Kidney (tissue), 14 donors: Measurements from ENCODE around the gene ZMYND19. TPM values are rescaled to one million over a fixed set of nuclear protein-coding genes. Genes with fewer than 3 reads are reported as not detected.
A peak's percentile ranks its signal among the peaks of the same experiment; 100 is the strongest.

ENCODE experiments used
- DNase-seq, 5 donors: peaks; one replicate each; pipeline ENCODE4 v3.0.0-alpha.2; 2013 to 2020
- FAIRE-seq: peaks from 2 replicates; lab custom pipeline; 2012; peaks lifted over from hg19 to GRCh38; lab: Jason Lieb, UNC
- H3K27ac ChIP-seq, 2 donors: one replicate each; pipeline ENCODE4 v1.7.0; 2013; ENCODE audit warnings: low read depth in 2 of 2, low read length in 2 of 2, inconsistent platforms in 1 of 2
- H3K27me3 ChIP-seq: one replicate; pipeline ENCODE4 v1.7.1; 2013; ENCODE audit warnings: low read length, inconsistent platforms; ENCODE audit not compliant: control insufficient read depth, insufficient read depth
- H3K36me3 ChIP-seq, 3 donors: one replicate each; pipeline versions ENCODE4 v1.7.0 to v1.7.1; 2013; ENCODE audit warnings: low read length in 3 of 3, control low read depth in 1 of 3, inconsistent platforms in 1 of 3; ENCODE audit not compliant: insufficient read depth in 3 of 3, control insufficient read depth in 2 of 3
- H3K4me1 ChIP-seq, 3 donors: one replicate each; pipeline versions ENCODE4 v1.7.0 to v1.7.1; 2013; ENCODE audit warnings: low read length in 3 of 3, inconsistent platforms in 1 of 3, low read depth in 1 of 3; ENCODE audit not compliant: control insufficient read depth in 2 of 3, insufficient read depth in 2 of 3
- H3K4me3 ChIP-seq, 3 donors: one replicate each; pipeline versions ENCODE4 v1.7.0 to v1.8.1; 2013; ENCODE audit warnings: low read length in 3 of 3, control low read depth in 1 of 3, inconsistent platforms in 1 of 3
- H3K9ac ChIP-seq, 3 donors: one replicate each; pipeline versions ENCODE4 v1.7.0 to v1.7.1; 2013; ENCODE audit warnings: low read length in 3 of 3, control low read depth in 1 of 3, inconsistent platforms in 1 of 3
- H3K9me3 ChIP-seq, 3 donors: one replicate each; pipeline versions ENCODE4 v1.7.0 to v1.7.1; 2013; ENCODE audit warnings: low read length in 3 of 3, control low read depth in 1 of 3, inconsistent platforms in 1 of 3; ENCODE audit not compliant: control insufficient read depth in 2 of 3, insufficient read depth in 1 of 3
- CTCF ChIP-seq: IDR thresholded peaks from 3 replicates; pipeline ENCODE4 v1.5.1; 2012; ENCODE audit warnings: mild to moderate bottlenecking, moderate library complexity, borderline replicate concordance; ENCODE audit not compliant: insufficient read depth; ENCODE audit errors: extremely low read depth
- intact Hi-C: fragments of 100-400 bp; cut with DNase I; formaldehyde crosslinking; loops from one replicate; pipeline ENCODE4 v1.11.1; 2022
- polyA plus RNA-seq: library from polyadenylated mRNA; stranded (reverse); fragments of 350-450 nt; fragmentation: Illumina TruSeq; extraction: RNeasy Lipid Tissue Mini Kit (QIAGEN cat#74804); gene quantifications from one replicate; pipeline ENCODE4 v1.2.3, GENCODE V29; 2014; ENCODE audit warnings: low read depth, low replicate concordance; ENCODE audit not compliant: insufficient read depth
- total RNA-seq: library from RNA; stranded (reverse); fragmentation: NEBNext Ultra II Directional; extraction: Animal tissue kit (Norgen Biotek cat#: 25700); gene quantifications from one replicate; pipeline ENCODE4 v1.2.1, GENCODE V29; 2021
- donor health status: control.
- donor health status: control.
- donor health status: control.
- donor health status: control.
- donor health status: control.
- donor health status: DM: yes; HTN: yes; CAD: no.
- donor health status: Normal renal cell carcinoma (clear cell type).

ZMYND19 gene
- total and polyA plus RNA-seq, 2 donors from 2014 or later: 13.5 to 19.1 TPM

- intact Hi-C loops: no loop called here
- peak in 2 of 5 donors; percentile 53 to 72 for DNase-seq
- H3K9ac ChIP-seq: no peak overlapping the region
These were observed 20.6 kb upstream of the ZMYND19 start for GRCh38 chr9:137610944-137611343.

GRCh38 chr9:137607141-137607857 lies 17.0 kb upstream of the ZMYND19 start:
- Histone ChIP-seq H3K36me3 (no peaks in the 10 kb centered on the region), H3K27ac (no peak overlapping the region), H3K4me1 (peaks cover 0 to 26% (median 13%) of the 10 kb centered on the region in 3 donors), H3K27me3 (no peaks in the 10 kb centered on the region), H3K4me3 (peak overlapping the region in 2 of 3 donors; percentile 61 to 63), H3K9ac (peak overlapping the region in 2 of 3 donors; percentile 24 to 58), H3K9me3 (no peaks in the 10 kb centered on the region)
- peak in 2 of 5 donors; percentile 63 to 78 for DNase-seq
- intact Hi-C loops: no loop called here
- no peak for TF ChIP-seq CTCF
- FAIRE-seq: no peak

More at GRCh38 chr9:137610944-137611343, 20.6 kb upstream of the ZMYND19 start:
- no peak overlapping the region for H3K4me3 ChIP-seq
- H3K36me3 ChIP-seq: peaks cover 0 to 4% (median 0%) of the 10 kb centered on the region in 3 donors
- no peak for TF ChIP-seq CTCF
- no peaks in the 10 kb centered on the region for H3K27me3 ChIP-seq
- no peak for FAIRE-seq
- no peak overlapping the region for H3K27ac ChIP-seq
- H3K9me3 ChIP-seq: no peaks in the 10 kb centered on the region
- peaks cover 0 to 37% (median 23%) of the 10 kb centered on the region in 3 donors for H3K4me1 ChIP-seq

- intact Hi-C loops: no loop called here
- Histone ChIP-seq H3K4me3 (peak overlapping the region in 2 of 3 donors; percentile 61 to 63), H3K4me1 (peaks cover 0 to 20% (median 13%) of the 10 kb centered on the region in 3 donors), H3K27ac (peak overlapping the region in 1 of 2 donors; percentile 71), H3K9me3 (no peaks in the 10 kb centered on the region), H3K36me3 (no peaks in the 10 kb centered on the region), H3K27me3 (no peaks in the 10 kb centered on the region), H3K9ac (peak overlapping the region in 2 of 3 donors; percentile 41 to 58)
- DNase-seq: peak in 1 of 5 donors; percentile 86
- no peak for FAIRE-seq
- TF ChIP-seq CTCF: no peak
These were observed 16.4 kb upstream of the ZMYND19 start for GRCh38 chr9:137606734-137607138.
